Measurements from ENCODE around the gene CDC14A.

GRCh38 chr1:100343897-100344296 is 8.4 kb upstream of the CDC14A start:
- TF ChIP-seq CTCF (IDR thresholded peaks at IDR 0.05; ENCODE audit: insufficient read depth, low read length, poor library complexity, severe bottlenecking) (no peak), EZH2phosphoT487 (conservative IDR thresholded peaks at IDR 0.05; ENCODE audit: low read length) (no peak)
